SU-DHL-6 (cell line): ENCODE measurements around the gene LCMT1.

Source experiments
- H2AFZ ChIP-seq: fragments of 200-600 bp; sonication (generic); 2 replicates; pipeline ENCODE4 v1.6.1; 2014; ENCODE audit warnings: low read depth, mild to moderate bottlenecking, moderate library complexity, mixed read lengths, antibody characterized with exemption, low read length; ENCODE audit not compliant: severe bottlenecking
- H3F3A ChIP-seq: fragments of 200-600 bp; shearing (Covaris generic); 2 replicates; pipeline ENCODE4 v1.6.0; 2016; ENCODE audit warnings: antibody characterized with exemption, mild to moderate bottlenecking; ENCODE audit not compliant: insufficient read depth
- H3K27ac ChIP-seq: fragments of 200-600 bp; sonication (generic); 2 replicates; pipeline ENCODE4 v1.5.1; 2016; ENCODE audit warnings: low read depth, mild to moderate bottlenecking, low read length, moderate library complexity, mixed read lengths
- H3K27me3 ChIP-seq: fragments of 200-600 bp; sonication (generic), shearing (Covaris generic); 2 replicates; pipeline ENCODE4 v1.6.0; 2014; ENCODE audit warnings: mild to moderate bottlenecking, low read length
- H3K36me3 ChIP-seq: fragments of 200-600 bp; sonication (generic); 2 replicates; pipeline ENCODE4 v1.6.1; 2014; ENCODE audit warnings: mild to moderate bottlenecking, low read length, mixed read lengths
- H3K4me2 ChIP-seq: fragments of 300-600, 200-600 bp; shearing (Covaris generic), sonication (generic); 2 replicates; pipeline ENCODE4 v1.6.0; 2014; ENCODE audit warnings: low read length, low read depth, mild to moderate bottlenecking; ENCODE audit not compliant: poor library complexity, severe bottlenecking
- H3K4me3 ChIP-seq: fragments of 200-600 bp; sonication (generic); 2 replicates; pipeline ENCODE4 v1.5.1; 2014; ENCODE audit warnings: antibody characterized with exemption, low read length, mild to moderate bottlenecking, mixed read lengths; ENCODE audit not compliant: insufficient read depth, poor library complexity, severe bottlenecking
- H3K79me2 ChIP-seq: fragments of 200-600 bp; sonication (generic); 2 replicates; pipeline ENCODE4 v1.6.1; 2014; ENCODE audit warnings: mild to moderate bottlenecking, low read length, moderate library complexity; ENCODE audit not compliant: insufficient read depth
- H3K9ac ChIP-seq: fragments of 200-600 bp; sonication (generic); 2 replicates; pipeline ENCODE4 v1.7.0; 2014; ENCODE audit warnings: mild to moderate bottlenecking, low read length
- H3K9me2 ChIP-seq: fragments of 200-600 bp; sonication (generic); replicated peaks from 2 replicates; pipeline ENCODE4 v1.6.1; 2014; ENCODE audit warnings: low read length; ENCODE audit not compliant: insufficient read depth
- H3K9me3 ChIP-seq: fragments of 200-600 bp; sonication (generic); 2 replicates; pipeline ENCODE4 v1.6.1; 2014; ENCODE audit warnings: low read length, mixed read lengths; ENCODE audit not compliant: insufficient read depth
- H4K20me1 ChIP-seq: fragments of 200-600 bp; sonication (generic); 2 replicates; pipeline ENCODE4 v1.6.1; 2014; ENCODE audit warnings: low read depth, mild to moderate bottlenecking, antibody characterized with exemption, low read length, moderate library complexity, mixed read lengths
- CTCF ChIP-seq: fragments of 200-600 bp; sonication (generic); IDR thresholded peaks from one replicate; pipeline ENCODE4 v1.5.1; 2017; ENCODE audit warnings: antibody characterized with exemption, mild to moderate bottlenecking, low read length, moderate library complexity; ENCODE audit not compliant: insufficient read depth, poor library complexity, severe bottlenecking
- EZH2phosphoT487 ChIP-seq: fragments of 200-600 bp; sonication (generic), shearing (Covaris generic); conservative IDR thresholded peaks from 2 replicates; pipeline ENCODE4 v1.6.1; 2018; ENCODE audit warnings: mild to moderate bottlenecking, antibody characterized with exemption, low read length, moderate library complexity, mixed read lengths

Gene LCMT1

GRCh38 chr16:25066747-25067631 is 44.6 kb upstream of the LCMT1 start:
- H3F3A ChIP-seq, result no peaks in the 10 kb centered on the region
- TF ChIP-seq EZH2phosphoT487 (no peak), CTCF (no peak)
- H2AFZ ChIP-seq, result peak overlapping the region; percentile 87
- no peaks in the 10 kb centered on the region for H4K20me1 ChIP-seq
- H3K9me3 ChIP-seq, result no peaks in the 10 kb centered on the region
- peak overlapping the region; percentile 66 for H3K9ac ChIP-seq
- no peaks in the 10 kb centered on the region for H3K27me3 ChIP-seq
- H3K27ac ChIP-seq, result no peak overlapping the region
- H3K4me3 ChIP-seq, result peak overlapping the region; percentile 50
- H3K36me3 ChIP-seq, result no peaks in the 10 kb centered on the region
- no peaks in the 10 kb centered on the region for H3K79me2 ChIP-seq
- no peaks in the 10 kb centered on the region for H3K9me2 ChIP-seq
- H3K4me2 ChIP-seq, result peak overlapping the region; percentile 63

- TF ChIP-seq EZH2phosphoT487 (no peak), CTCF (no peak)
These were observed 37.7 kb upstream of the LCMT1 start for GRCh38 chr16:25073854-25074253.

GRCh38 chr16:25078386-25078978 is 33.1 kb upstream of the LCMT1 start:
- H3K36me3 ChIP-seq, result no peaks in the 10 kb centered on the region
- no peaks in the 10 kb centered on the region for H3K9me3 ChIP-seq
- H3K4me3 ChIP-seq, result no peak overlapping the region
- no peak overlapping the region for H3K9ac ChIP-seq
- no peak overlapping the region for H3K27ac ChIP-seq
- no peak overlapping the region for H3K4me2 ChIP-seq
- no peaks in the 10 kb centered on the region for H3K27me3 ChIP-seq
- H2AFZ ChIP-seq, result no peak overlapping the region
- H3F3A ChIP-seq, result no peaks in the 10 kb centered on the region
- H3K79me2 ChIP-seq, result no peaks in the 10 kb centered on the region
- H4K20me1 ChIP-seq, result no peaks in the 10 kb centered on the region
- H3K9me2 ChIP-seq, result no peaks in the 10 kb centered on the region
- TF ChIP-seq EZH2phosphoT487 (no peak), CTCF (no peak)

More at GRCh38 chr16:25073854-25074253, 37.7 kb upstream of the LCMT1 start:
- H3K27ac ChIP-seq, result no peak overlapping the region
- H3K9ac ChIP-seq, result no peak overlapping the region
- no peaks in the 10 kb centered on the region for H4K20me1 ChIP-seq
- no peak overlapping the region for H3K4me2 ChIP-seq
- H3K79me2 ChIP-seq, result no peaks in the 10 kb centered on the region
- H3K9me3 ChIP-seq, result no peaks in the 10 kb centered on the region
- no peak overlapping the region for H3K4me3 ChIP-seq
- no peaks in the 10 kb centered on the region for H3K27me3 ChIP-seq
- H3K36me3 ChIP-seq, result no peaks in the 10 kb centered on the region
- H2AFZ ChIP-seq, result no peak overlapping the region
- no peaks in the 10 kb centered on the region for H3F3A ChIP-seq
- no peaks in the 10 kb centered on the region for H3K9me2 ChIP-seq
